ENCODE results near the gene DAW1. TPM values are rescaled to one million over a fixed set of nuclear protein-coding genes. Genes with fewer than 3 reads are reported as not detected.
"Not testable (repeated sequence)": the region's sequence is repeated elsewhere in the genome, so short reads cannot be mapped to it uniquely, and the experiment has no call there.

The DAW1 gene
- total RNA-seq, 4 donors from 2014 or later = not detected

- Histone ChIP-seq H3K27me3 (no peaks in the 10 kb centered on the region), H3K9me3 (no peaks in the 10 kb centered on the region), H3K4me3 (replicated peaks in 1 of 3) (no peak overlapping the region), H3K4me1 (no peaks in the 10 kb centered on the region), H3K36me3 (no peaks in the 10 kb centered on the region), H3K27ac (no peak overlapping the region)
- TF ChIP-seq POLR2A (IDR thresholded peaks at IDR 0.05) (no peak), CTCF (IDR thresholded peaks at IDR 0.05) (no peak)
- 91 to 93% methylated on average over 5 of the region's 5 CpGs for WGBS, 2 donors
- intact Hi-C loops (cut with DNase I) = no loop called here
- DNase-seq = no peak
Observed at GRCh38 chr2:227834916-227835650, 36.3 kb upstream of the DAW1 start.

GRCh38 chr2:227839339-227840129 lies 31.9 kb upstream of the DAW1 start:
- H3K36me3 ChIP-seq; H3K4me1 ChIP-seq; H3K9me3 ChIP-seq; H3K27ac ChIP-seq; intact Hi-C loops (cut with DNase I); H3K4me3 ChIP-seq (replicated peaks in 1 of 3); H3K27me3 ChIP-seq: not testable (repeated sequence)
- DNase-seq = peak; percentile 25 to 49
- 53 to 74% methylated on average over 5 to 6 of the region's 7 CpGs for WGBS, 2 donors

GRCh38 chr2:227846831-227847230 lies 24.6 kb upstream of the DAW1 start:
- intact Hi-C loops (cut with DNase I) = no loop called here
- 97 to 98% methylated on average over 1 of the region's 1 CpG for WGBS, 2 donors

GRCh38 chr2:227848146-227848545 lies 23.3 kb upstream of the DAW1 start:
- no peaks in the 10 kb centered on the region for H3K36me3 ChIP-seq
- H3K27ac ChIP-seq = peak overlapping the region in 1 of 3 donors; percentile 22
- intact Hi-C loops (cut with DNase I) = no loop called here
- 44 to 60% methylated on average over 3 of the region's 3 CpGs for WGBS, 2 donors
- no peak for TF ChIP-seq POLR2A (IDR thresholded peaks at IDR 0.05)
- no peak for TF ChIP-seq CTCF (IDR thresholded peaks at IDR 0.05)
- H3K4me1 ChIP-seq = peaks cover 8 to 17% of the 10 kb centered on the region in 2 donors
- no peaks in the 10 kb centered on the region for H3K27me3 ChIP-seq
- no peak for DNase-seq
- no peak overlapping the region for H3K4me3 ChIP-seq (replicated peaks in 1 of 3)
- no peaks in the 10 kb centered on the region for H3K9me3 ChIP-seq

More at GRCh38 chr2:227846831-227847230, 24.6 kb upstream of the DAW1 start:
- no peaks in the 10 kb centered on the region for H3K36me3 ChIP-seq
- no peak overlapping the region for H3K27ac ChIP-seq
- TF ChIP-seq CTCF (IDR thresholded peaks at IDR 0.05) = no peak
- TF ChIP-seq POLR2A (IDR thresholded peaks at IDR 0.05) = no peak
- no peak overlapping the region for H3K4me3 ChIP-seq (replicated peaks in 1 of 3)
- no peaks in the 10 kb centered on the region for H3K9me3 ChIP-seq
- no peak for DNase-seq
- H3K4me1 ChIP-seq = peaks cover 0 to 11% of the 10 kb centered on the region in 2 donors
- no peaks in the 10 kb centered on the region for H3K27me3 ChIP-seq

GRCh38 chr2:227848586-227848985 lies 22.8 kb upstream of the DAW1 start:
- H3K4me1 ChIP-seq = peaks cover 12 to 20% of the 10 kb centered on the region in 2 donors
- 61% methylated on average over 4 of the region's 4 CpGs for WGBS, 2 donors
- H3K4me3 ChIP-seq (replicated peaks in 1 of 3) = no peak overlapping the region
- H3K9me3 ChIP-seq = no peaks in the 10 kb centered on the region
- no peak for TF ChIP-seq CTCF (IDR thresholded peaks at IDR 0.05)
- TF ChIP-seq POLR2A (IDR thresholded peaks at IDR 0.05) = no peak
- DNase-seq = no peak
- no peaks in the 10 kb centered on the region for H3K27me3 ChIP-seq
- intact Hi-C loops (cut with DNase I) = no loop called here
- H3K27ac ChIP-seq = peak overlapping the region in 1 of 3 donors; percentile 22
- H3K36me3 ChIP-seq = no peaks in the 10 kb centered on the region

All from thyroid gland (tissue), 4 donors.